ENCODE results near the gene CLPTM1.
A peak's percentile ranks its signal among the peaks of the same experiment; 100 is the strongest.
"Not testable (repeated sequence)": the region's sequence is repeated elsewhere in the genome, so short reads cannot be mapped to it uniquely, and the experiment has no call there.

Gene CLPTM1

GRCh38 chr19:44993926-44994537 lies 38.9 kb downstream of the CLPTM1 start:
- Histone ChIP-seq H3K18ac (ENCODE audit: low read length) (no peak overlapping the region), H2AK5ac (ENCODE audit: low read depth, low read length) (no peak overlapping the region), H3K9me3 (replicated peaks in 1 of 2; ENCODE audit: control insufficient read depth in 2 of 2, insufficient read depth in 1 of 2, low read depth in 1 of 2, low read length in 2 of 2) (peaks cover 0 to 2% of the 10 kb centered on the region in 2 donors), H2BK15ac (ENCODE audit: low read length) (no peak overlapping the region), H3K36me3 (replicated peaks in 1 of 2; ENCODE audit: control insufficient read depth in 2 of 2, insufficient read depth in 2 of 2, low read length in 2 of 2) (peaks cover 14 to 48% of the 10 kb centered on the region in 2 donors), H4K91ac (ENCODE audit: low read depth, low read length, poor library complexity) (no peak overlapping the region), H2BK120ac (ENCODE audit: low read depth, low read length) (no peak overlapping the region), H2BK12ac (ENCODE audit: low read length) (no peak overlapping the region), H2BK5ac (ENCODE audit: low read length) (no peak overlapping the region), H3K9ac (ENCODE audit: low read depth, low read length, poor library complexity) (no peak overlapping the region), H3K4ac (ENCODE audit: low read length) (no peak overlapping the region), H2AFZ (ENCODE audit: low read length) (no peak overlapping the region), H3K27ac (replicated peaks; ENCODE audit: low read length) (no peak overlapping the region), H3K27me3 (ENCODE audit: control insufficient read depth in 3 of 3, insufficient read depth in 3 of 3, low read depth in 1 of 3, low read length in 3 of 3) (no peaks in the 10 kb centered on the region), H3K4me2 (ENCODE audit: insufficient read depth, low read length, poor library complexity, severe bottlenecking) (no peak overlapping the region), H4K8ac (ENCODE audit: low read depth, low read length) (peak overlapping the region; percentile 43), H3K4me1 (ENCODE audit: control insufficient read depth in 2 of 2, insufficient read depth in 1 of 2, low read depth in 1 of 2, low read length in 2 of 2) (no peaks in the 10 kb centered on the region), H3K14ac (ENCODE audit: low read length) (peak overlapping the region; percentile 38), H3K79me1 (ENCODE audit: low read depth, low read length) (peaks cover 2% of the 10 kb centered on the region), H3K4me3 (ENCODE audit: low read length in 2 of 2) (peak overlapping the region in 1 of 2 donors; percentile 3), H3K23ac (ENCODE audit: low read depth, low read length, poor library complexity) (no peak overlapping the region)
- no peak for DNase-seq (ENCODE audit: low spot score)
- WGBS, 2 donors (ENCODE audit: extremely low coverage in 2 of 2, insufficient read length in 2 of 2, insufficient replicate concordance in 1 of 2) = no CpG with 5 or more reads among the region's 12 CpGs

- H4K8ac ChIP-seq (ENCODE audit: low read depth, low read length) = no peak overlapping the region
Observed at GRCh38 chr19:44998025-44998424, 42.8 kb downstream of the CLPTM1 start.

GRCh38 chr19:44999131-44999925 lies 44.1 kb downstream of the CLPTM1 start:
- H3K4me3 ChIP-seq (ENCODE audit: low read length in 2 of 2); H2BK12ac ChIP-seq (ENCODE audit: low read length); H2BK15ac ChIP-seq (ENCODE audit: low read length); DNase-seq (ENCODE audit: low spot score); H2BK5ac ChIP-seq (ENCODE audit: low read length); H3K9me3 ChIP-seq (replicated peaks in 1 of 2; ENCODE audit: control insufficient read depth in 2 of 2, insufficient read depth in 1 of 2, low read depth in 1 of 2, low read length in 2 of 2); H3K4me1 ChIP-seq (ENCODE audit: control insufficient read depth in 2 of 2, insufficient read depth in 1 of 2, low read depth in 1 of 2, low read length in 2 of 2); H3K14ac ChIP-seq (ENCODE audit: low read length); H3K18ac ChIP-seq (ENCODE audit: low read length); H3K79me1 ChIP-seq (ENCODE audit: low read depth, low read length); H4K8ac ChIP-seq (ENCODE audit: low read depth, low read length); H2BK120ac ChIP-seq (ENCODE audit: low read depth, low read length); H3K4ac ChIP-seq (ENCODE audit: low read length); H3K27ac ChIP-seq (replicated peaks; ENCODE audit: low read length); H2AFZ ChIP-seq (ENCODE audit: low read length); H3K27me3 ChIP-seq (ENCODE audit: control insufficient read depth in 3 of 3, insufficient read depth in 3 of 3, low read depth in 1 of 3, low read length in 3 of 3); H4K91ac ChIP-seq (ENCODE audit: low read depth, low read length, poor library complexity); H3K36me3 ChIP-seq (replicated peaks in 1 of 2; ENCODE audit: control insufficient read depth in 2 of 2, insufficient read depth in 2 of 2, low read length in 2 of 2); H3K9ac ChIP-seq (ENCODE audit: low read depth, low read length, poor library complexity); H2AK5ac ChIP-seq (ENCODE audit: low read depth, low read length); H3K4me2 ChIP-seq (ENCODE audit: insufficient read depth, low read length, poor library complexity, severe bottlenecking); H3K23ac ChIP-seq (ENCODE audit: low read depth, low read length, poor library complexity): not testable (repeated sequence)
- WGBS, 2 donors (ENCODE audit: extremely low coverage in 2 of 2, insufficient read length in 2 of 2, insufficient replicate concordance in 1 of 2) = no CpG with 5 or more reads among the region's 12 CpGs

More at GRCh38 chr19:44998025-44998424, 42.8 kb downstream of the CLPTM1 start:
- 100% methylated on average over 2 of the region's 4 CpGs; no CpG with 5 or more reads in 1 of the 2 donors for WGBS, 2 donors (ENCODE audit: extremely low coverage in 2 of 2, insufficient read length in 2 of 2, insufficient replicate concordance in 1 of 2)
- Histone ChIP-seq H2AK5ac (ENCODE audit: low read depth, low read length) (no peak overlapping the region), H3K4me1 (ENCODE audit: control insufficient read depth in 2 of 2, insufficient read depth in 1 of 2, low read depth in 1 of 2, low read length in 2 of 2) (peaks cover 3 to 9% of the 10 kb centered on the region in 2 donors), H3K4me3 (ENCODE audit: low read length in 2 of 2) (peak overlapping the region in 1 of 2 donors; percentile 14), H2BK15ac (ENCODE audit: low read length) (no peak overlapping the region), H3K23ac (ENCODE audit: low read depth, low read length, poor library complexity) (no peak overlapping the region), H2BK12ac (ENCODE audit: low read length) (no peak overlapping the region), H3K4ac (ENCODE audit: low read length) (no peak overlapping the region), H2AFZ (ENCODE audit: low read length) (no peak overlapping the region), H3K18ac (ENCODE audit: low read length) (no peak overlapping the region), H2BK5ac (ENCODE audit: low read length) (no peak overlapping the region), H3K9me3 (replicated peaks in 1 of 2; ENCODE audit: control insufficient read depth in 2 of 2, insufficient read depth in 1 of 2, low read depth in 1 of 2, low read length in 2 of 2) (peaks cover 0 to 2% of the 10 kb centered on the region in 2 donors), H3K14ac (ENCODE audit: low read length) (no peak overlapping the region), H3K36me3 (replicated peaks in 1 of 2; ENCODE audit: control insufficient read depth in 2 of 2, insufficient read depth in 2 of 2, low read length in 2 of 2) (peaks cover 2 to 8% of the 10 kb centered on the region in 2 donors), H3K27ac (replicated peaks; ENCODE audit: low read length) (no peak overlapping the region), H3K79me1 (ENCODE audit: low read depth, low read length) (no peaks in the 10 kb centered on the region), H4K91ac (ENCODE audit: low read depth, low read length, poor library complexity) (no peak overlapping the region), H3K9ac (ENCODE audit: low read depth, low read length, poor library complexity) (no peak overlapping the region), H2BK120ac (ENCODE audit: low read depth, low read length) (no peak overlapping the region), H3K27me3 (ENCODE audit: control insufficient read depth in 3 of 3, insufficient read depth in 3 of 3, low read depth in 1 of 3, low read length in 3 of 3) (no peaks in the 10 kb centered on the region), H3K4me2 (ENCODE audit: insufficient read depth, low read length, poor library complexity, severe bottlenecking) (no peak overlapping the region)
- no peak for DNase-seq (ENCODE audit: low spot score)

- not testable (repeated sequence) for H2BK120ac ChIP-seq (ENCODE audit: low read depth, low read length); H3K23ac ChIP-seq (ENCODE audit: low read depth, low read length, poor library complexity); H3K4me1 ChIP-seq (ENCODE audit: control insufficient read depth in 2 of 2, insufficient read depth in 1 of 2, low read depth in 1 of 2, low read length in 2 of 2); H2BK12ac ChIP-seq (ENCODE audit: low read length); H3K9ac ChIP-seq (ENCODE audit: low read depth, low read length, poor library complexity); H3K36me3 ChIP-seq (replicated peaks in 1 of 2; ENCODE audit: control insufficient read depth in 2 of 2, insufficient read depth in 2 of 2, low read length in 2 of 2); H3K14ac ChIP-seq (ENCODE audit: low read length); H3K27ac ChIP-seq (replicated peaks; ENCODE audit: low read length); H2AK5ac ChIP-seq (ENCODE audit: low read depth, low read length); DNase-seq (ENCODE audit: low spot score); H3K4ac ChIP-seq (ENCODE audit: low read length); H4K8ac ChIP-seq (ENCODE audit: low read depth, low read length); H4K91ac ChIP-seq (ENCODE audit: low read depth, low read length, poor library complexity); H2BK15ac ChIP-seq (ENCODE audit: low read length); H3K9me3 ChIP-seq (replicated peaks in 1 of 2; ENCODE audit: control insufficient read depth in 2 of 2, insufficient read depth in 1 of 2, low read depth in 1 of 2, low read length in 2 of 2); H3K27me3 ChIP-seq (ENCODE audit: control insufficient read depth in 3 of 3, insufficient read depth in 3 of 3, low read depth in 1 of 3, low read length in 3 of 3); H3K18ac ChIP-seq (ENCODE audit: low read length); H3K79me1 ChIP-seq (ENCODE audit: low read depth, low read length); H3K4me2 ChIP-seq (ENCODE audit: insufficient read depth, low read length, poor library complexity, severe bottlenecking); H2BK5ac ChIP-seq (ENCODE audit: low read length)
- no CpG with 5 or more reads among the region's 19 CpGs for WGBS, 2 donors (ENCODE audit: extremely low coverage in 2 of 2, insufficient read length in 2 of 2, insufficient replicate concordance in 1 of 2)
- H3K4me3 ChIP-seq (ENCODE audit: low read length in 2 of 2) = peak overlapping the region in 1 of 2 donors; percentile 78
- H2AFZ ChIP-seq (ENCODE audit: low read length) = peak overlapping the region; percentile 71
Observed at GRCh38 chr19:45000665-45001064, 45.5 kb downstream of the CLPTM1 start.

Data from neuronal stem cell (in vitro differentiated cells).